HepG2 (cell line): ENCODE data around the gene NSMCE4A. TPM values are rescaled to one million over a fixed set of nuclear protein-coding genes. Genes with fewer than 3 reads are reported as not detected.
"Not testable (repeated sequence)": the region's sequence is repeated elsewhere in the genome, so short reads cannot be mapped to it uniquely, and the experiment has no call there.

Experiments
- ATAC-seq: fragments of 200-7000 bp; cut with Tn5 transposase; 3 replicates; pipeline ENCODE4 v1.9.1; 2020; ENCODE audit warnings: mild to moderate bottlenecking, moderate library complexity
- BruUV-seq: library from RNA; stranded (reverse); fragments of 400-500 nt; replicated peaks from 2 replicates; lab custom pipeline; 2021; lab: Mats Ljungman, UMichigan
- CTCF ChIA-PET: fragments of 300-600 bp; formaldehyde crosslinking; extraction: SDS; loops from one replicate; lab custom pipeline; 2021; ENCODE audit warnings: low total read pairs, inconsistent platforms, low intra/inter-chr PET ratio; lab: Yijun Ruan, JAX
- POLR2A ChIA-PET: fragments of 350-600 bp; sonication (Branson Sonifier 250); formaldehyde crosslinking; loops from one replicate; lab custom pipeline; 2020; ENCODE audit warnings: antibody characterized with exemption, inconsistent platforms; lab: Yijun Ruan, JAX
- DNase-seq: peaks from one replicate; pipeline ENCODE4 v3.0.0-alpha.2; 2015; ENCODE audit warnings: low spot score
- FAIRE-seq: peaks from 3 replicates; lab custom pipeline; 2011; peaks lifted over from hg19 to GRCh38; lab: Jason Lieb, UNC
- H2AFZ ChIP-seq: one replicate; pipeline ENCODE4 v1.6.1; 2011; ENCODE audit warnings: low read length, inconsistent platforms
- H3K27ac ChIP-seq: fragments of 300-600 bp; 3 replicates; pipeline ENCODE4 v1.8.0; 2011; ENCODE audit warnings: mixed run types, mild to moderate bottlenecking, mixed read lengths, low read length, inconsistent platforms; ENCODE audit not compliant: insufficient read depth; ENCODE audit errors: extremely low read length
- H3K27me3 ChIP-seq, 2 experiments: fragments of 200-600 bp in 1 of 2; 2 replicates in 1 of 2; 3 replicates in 1 of 2; pipeline versions ENCODE4 v1.6.0 to v1.8.0; 2011; ENCODE audit warnings: low read length in 2 of 2, mild to moderate bottlenecking in 2 of 2, moderate library complexity in 2 of 2, inconsistent platforms in 1 of 2; ENCODE audit not compliant: insufficient read depth in 2 of 2, control insufficient read depth in 1 of 2
- H3K36me3 ChIP-seq, 2 experiments: fragments of 200-600 bp in 1 of 2; replicated peaks in 1 of 2; 2 replicates in 1 of 2; 3 replicates in 1 of 2; pipeline versions ENCODE4 v1.5.1 to v1.8.0; 2011; ENCODE audit warnings: low read length in 2 of 2, inconsistent platforms in 1 of 2; ENCODE audit not compliant: insufficient read depth in 2 of 2, control insufficient read depth in 1 of 2
- H3K4me1 ChIP-seq: 2 replicates; pipeline ENCODE4 v1.5.1; 2012; ENCODE audit warnings: low read length, inconsistent platforms; ENCODE audit not compliant: insufficient read depth
- H3K4me2 ChIP-seq: 2 replicates; pipeline ENCODE4 v1.6.0; 2011; ENCODE audit warnings: low read depth, low read length, inconsistent platforms
- H3K4me3 ChIP-seq, 3 experiments: fragments of 200-600 bp in 1 of 3; sonication (generic), shearing (Covaris generic) in 1 of 3; replicated peaks in 1 of 3; 2 replicates each; pipeline ENCODE4 v1.5.1; 2011 to 2016; ENCODE audit warnings: low read length in 3 of 3, inconsistent platforms in 2 of 3, low read depth in 2 of 3, mild to moderate bottlenecking in 2 of 3, control low read depth in 1 of 3, mixed read lengths in 1 of 3; ENCODE audit not compliant: insufficient read depth in 1 of 3
- H3K79me2 ChIP-seq: one replicate; pipeline ENCODE4 v1.6.1; 2011; ENCODE audit warnings: low read length, inconsistent platforms; ENCODE audit not compliant: insufficient read depth
- H3K9ac ChIP-seq: 2 replicates; pipeline ENCODE4 v1.6.0; 2011; ENCODE audit warnings: mild to moderate bottlenecking, low read depth, low read length, inconsistent platforms; ENCODE audit not compliant: insufficient read depth
- H3K9me3 ChIP-seq: 2 replicates; pipeline ENCODE4 v1.5.1; 2012; ENCODE audit warnings: mild to moderate bottlenecking, low read length
- H4K20me1 ChIP-seq: 2 replicates; pipeline ENCODE4 v1.6.0; 2011; ENCODE audit warnings: inconsistent platforms, mild to moderate bottlenecking, low read length, moderate library complexity; ENCODE audit not compliant: insufficient read depth
- CAMTA2 ChIP-seq: sonication (generic); formaldehyde crosslinking; IDR thresholded peaks from 2 replicates; pipeline ENCODE4 v1.4.0; 2020; ENCODE audit warnings: mild to moderate bottlenecking, missing genetic modification reagents, borderline replicate concordance
- CC2D1A ChIP-seq: sonication (generic); formaldehyde crosslinking; IDR thresholded peaks from 2 replicates; pipeline ENCODE4 v1.8.1; 2023; ENCODE audit warnings: mild to moderate bottlenecking, missing genetic modification reagents
- YEATS2 ChIP-seq: sonication (generic); formaldehyde crosslinking; IDR thresholded peaks from 2 replicates; pipeline ENCODE4 v1.4.0; 2020; ENCODE audit warnings: missing genetic modification reagents, borderline replicate concordance
- ZNF143 ChIP-seq: sonication (generic); formaldehyde crosslinking; IDR thresholded peaks from 2 replicates; pipeline ENCODE4 v1.4.0; 2020; ENCODE audit warnings: missing genetic modification reagents
- ZNF337 ChIP-seq: sonication (generic); formaldehyde crosslinking; IDR thresholded peaks from 2 replicates; pipeline ENCODE4 v1.5.1; 2020; ENCODE audit warnings: missing genetic modification reagents, low read depth, mild to moderate bottlenecking, borderline replicate concordance
- WGBS: methylation state at CpG from one replicate; pipeline ENCODE4 v1.1.6; 2017; ENCODE audit warnings: low lambda C conversion rate; 5-methylcytosine and 5-hydroxymethylcytosine counted together
- in situ Hi-C: cut with HindIII; loops from 2 replicates; pipeline ENCODE4 v1.10.0; 2017; ENCODE audit warnings: low pct_unique_long_range_greater_than_20kb; ENCODE audit not compliant: extremely low pct_ligation_motif_present
- intact Hi-C: fragments of 100-400 bp; cut with micrococcal nuclease; formaldehyde crosslinking; loops from one replicate; pipeline ENCODE4 v1.10.0; 2022; ENCODE audit not compliant: unreplicated experiment
- polyA plus RNA-seq, 8 experiments: library from polyadenylated mRNA; depleted of rRNA in 3 of 8; stranded (reverse) in 7 of 8; unstranded in 1 of 8; fragments of >200 nt; fragmentation: Illumina TruSeq in 4 of 8; extraction: Trizol in 4 of 8; gene quantifications; 2 replicates each; pipeline versions ENCODE4 v1.2.1 to v1.2.3, GENCODE V29; 2011 to 2016; ENCODE audit warnings: low read depth in 4 of 8, missing spikeins in 1 of 8, mixed read lengths in 1 of 8; ENCODE audit not compliant: insufficient read depth in 1 of 8
- total RNA-seq, 5 experiments: library from RNA; depleted of rRNA; stranded (reverse); fragments of >200 nt; fragmentation: Illumina TruSeq; extraction: Trizol; gene quantifications; 2 replicates each; pipeline ENCODE4 v1.2.3, GENCODE V29; 2016; ENCODE audit warnings: low read depth in 1 of 5

The NSMCE4A gene
- total and polyA plus RNA-seq, 2 of the 13 experiments (the other 11 are each of a cell fraction or from before 2014, with no cell fraction given) = 61.1 to 91.6 TPM

GRCh38 chr10:121969086-121969485, 5.9 kb downstream of the NSMCE4A start:
- H3K79me2 ChIP-seq = peaks cover 14% of the 10 kb centered on the region
- DNase-seq, H3K27ac ChIP-seq, H3K4me2 ChIP-seq, H2AFZ ChIP-seq, FAIRE-seq, H3K9me3 ChIP-seq, H3K27me3 ChIP-seq, intact Hi-C loops, H3K9ac ChIP-seq, H3K4me3 ChIP-seq, CTCF ChIA-PET, in situ Hi-C loops, POLR2A ChIA-PET, BruUV-seq, H4K20me1 ChIP-seq, ATAC-seq: not testable (repeated sequence)
- WGBS = 93% methylated on average over 8 of the region's 8 CpGs
- H3K4me1 ChIP-seq = peaks cover 17% of the 10 kb centered on the region
- H3K36me3 ChIP-seq = peaks cover 10 to 46% of the 10 kb centered on the region in 2 experiments

GRCh38 chr10:121965996-121966395, 9.0 kb downstream of the NSMCE4A start:
- Histone ChIP-seq H3K4me3 (no peak overlapping the region), H3K9ac (no peak overlapping the region), H3K27me3 (no peaks in the 10 kb centered on the region), H3K4me2 (no peak overlapping the region), H3K79me2 (no peaks in the 10 kb centered on the region), H2AFZ (no peak overlapping the region), H3K27ac (no peak overlapping the region), H3K9me3 (no peaks in the 10 kb centered on the region), H4K20me1 (no peaks in the 10 kb centered on the region), H3K4me1 (no peaks in the 10 kb centered on the region), H3K36me3 (peaks cover 11 to 48% of the 10 kb centered on the region in 2 experiments)
- DNase-seq = no peak
- FAIRE-seq = no peak
- intact Hi-C loops = no loop called here
- 96% methylated on average over 3 of the region's 3 CpGs for WGBS
- TSS peak; percentile 30 for BruUV-seq
- ChIA-PET POLR2A (no interaction called here), CTCF (no interaction called here)
- ATAC-seq = no peak
- TF ChIP-seq YEATS2 = no peak
- TF ChIP-seq CC2D1A = no peak
- TF ChIP-seq ZNF143 (CRISPR knock-in tag) = no peak
- TF ChIP-seq CAMTA2 = no peak
- no peak for TF ChIP-seq ZNF337 (CRISPR knock-in tag)
- in situ Hi-C loops = no loop called here
